Heart right ventricle (tissue), 16 donors: ENCODE measurements around the gene LZTS2. TPM values are rescaled to one million over a fixed set of nuclear protein-coding genes. Genes with fewer than 3 reads are reported as not detected.

Experiments
- ATAC-seq, 8 donors: fragments of 200-7000 bp; cut with Tn5 transposase; one replicate each; pipeline ENCODE4 v1.9.1; 2020; ENCODE audit warnings: mild to moderate bottlenecking in 8 of 8, moderate library complexity in 8 of 8, moderate number of reproducible peaks in 1 of 8
- DNase-seq, 2 donors: peaks; one replicate each; pipeline ENCODE4 v3.0.0-alpha.2; 2020
- H3K27ac ChIP-seq, 10 donors: fragments of 200-600 bp; sonication (generic) in 2 of 10; one replicate each; pipeline versions ENCODE4 v1.5.0 to v1.8.0; 2020 to 2022; ENCODE audit warnings: mild to moderate bottlenecking in 3 of 10
- H3K27me3 ChIP-seq, 7 donors: fragments of 200-600 bp; one replicate each; pipeline ENCODE4 v1.8.0; 2021 to 2022; ENCODE audit warnings: mild to moderate bottlenecking in 2 of 7
- H3K36me3 ChIP-seq, 9 donors: fragments of 200-600 bp; sonication (generic) in 1 of 9; one replicate each; pipeline versions ENCODE4 v1.5.0 to v1.8.0; 2020 to 2022; ENCODE audit warnings: mild to moderate bottlenecking in 2 of 9
- H3K4me1 ChIP-seq, 9 donors: fragments of 200-600 bp; sonication (generic) in 1 of 9; one replicate each; pipeline versions ENCODE4 v1.5.0 to v1.8.0; 2020 to 2022; ENCODE audit warnings: mild to moderate bottlenecking in 4 of 9
- H3K4me3 ChIP-seq, 10 donors: fragments of 200-600 bp; sonication (generic) in 2 of 10; one replicate each; pipeline versions ENCODE4 v1.5.0 to v1.8.0; 2020 to 2022; ENCODE audit warnings: mild to moderate bottlenecking in 7 of 10, moderate library complexity in 2 of 10
- H3K9me3 ChIP-seq, 11 donors: fragments of 200-600 bp in 10 of 11; sonication (generic) in 2 of 11; one replicate each; pipeline versions ENCODE4 v1.5.0 to v1.8.0; 2013 to 2022; ENCODE audit warnings: mild to moderate bottlenecking in 2 of 11, control low read depth in 1 of 11, moderate library complexity in 1 of 11
- WGBS, 2 donors: extraction: QIAGEN DNeasy Blood & Tissue Kit; methylation state at CpG; one replicate each; pipeline ENCODE4 v1.1.7; 2013; ENCODE audit warnings: inconsistent platforms in 1 of 2; 5-methylcytosine and 5-hydroxymethylcytosine counted together
- intact Hi-C, 10 donors: fragments of 100-400 bp; cut with DNase I; formaldehyde crosslinking; loops; one replicate each; pipeline versions ENCODE4 v1.11.1 to v1.14.2; 2022
- polyA plus RNA-seq, 2 donors: library from polyadenylated mRNA; stranded (reverse); fragments of 200-250 nt; gene quantifications; one replicate each; pipeline ENCODE4 v1.2.3, GENCODE V29; 2013
- total RNA-seq, 10 donors: library from RNA; stranded (reverse); fragmentation: NEBNext Ultra II Directional in 3 of 10; extraction: Animal tissue kit (Norgen Biotek cat#: 25700) in 3 of 10; gene quantifications; one replicate each; pipeline versions ENCODE4 v1.2.1 to v1.2.4, GENCODE V29; 2021 to 2023
- TF ChIP-seq, protein P1 (sequence below), 9 donors: fragments of 200-600 bp; sonication (generic) in 2 of 9; IDR thresholded peaks; one replicate each; pipeline versions ENCODE4 v1.5.0 to v1.8.0; 2021 to 2022; ENCODE audit warnings: antibody characterized with exemption in 9 of 9, mild to moderate bottlenecking in 5 of 9, moderate library complexity in 1 of 9
- donor health status: Arrhythmogenic right ventricular cardiomyopathy.
- donor health status: ischemic (EF 13 %, LVEDD 7.1; RV severe dilation, severe dysfunction).
- donor health status: healthy with polysubstance abuse.
- donor health status: DM: no; HTN: yes; CAD: no.
- donor health status: DM: no; HTN: no; CAD: no.
- donor health status: ischemic (EF 25% LVEDD 6.9; RV normal size, moderate dysfunction).
- donor health status: ischemic (EF 25% LVEDD 5.7; RV mildly dilated, moderate dysfunction).
- donor health status: healthy.
- donor health status: DM: yes; HTN: yes; CAD: no.
- donor health status: Ischemic cardiomyopathy.
- donor health status: ischemic (EF 35%, LVEDD 5.7; RV mildly dilated, moderate dysfunction).
- donor health status: nonischemic (EF 11% LVEDD 7.7; RV severe dilation, severe dysfunction).
- donor health status: DM: yes; HTN: yes; CAD: no.
- donor health status: PGD.
- donor health status: ischemic (EF 29% LVEDD 5.4; RV normal size, mild dysfunction).
- donor health status: nonischemic (EF 23%, LVEDD 6.1; RV moderate dilation, normal function).

Gene LZTS2
- total and polyA plus RNA-seq, 12 donors = 28.6 to 73.7 (median 41.7) TPM

GRCh38 chr10:101041252-101041761 lies 41.7 kb downstream of the LZTS2 start:
- peaks cover 0 to 13% (median 1%) of the 10 kb centered on the region in 7 donors for H3K27me3 ChIP-seq
- ATAC-seq = peak; percentile 67 to 84 (median 78)
- H3K9me3 ChIP-seq = no peaks in the 10 kb centered on the region
- H3K4me3 ChIP-seq = no peak overlapping the region
- TF ChIP-seq, protein P1, sequence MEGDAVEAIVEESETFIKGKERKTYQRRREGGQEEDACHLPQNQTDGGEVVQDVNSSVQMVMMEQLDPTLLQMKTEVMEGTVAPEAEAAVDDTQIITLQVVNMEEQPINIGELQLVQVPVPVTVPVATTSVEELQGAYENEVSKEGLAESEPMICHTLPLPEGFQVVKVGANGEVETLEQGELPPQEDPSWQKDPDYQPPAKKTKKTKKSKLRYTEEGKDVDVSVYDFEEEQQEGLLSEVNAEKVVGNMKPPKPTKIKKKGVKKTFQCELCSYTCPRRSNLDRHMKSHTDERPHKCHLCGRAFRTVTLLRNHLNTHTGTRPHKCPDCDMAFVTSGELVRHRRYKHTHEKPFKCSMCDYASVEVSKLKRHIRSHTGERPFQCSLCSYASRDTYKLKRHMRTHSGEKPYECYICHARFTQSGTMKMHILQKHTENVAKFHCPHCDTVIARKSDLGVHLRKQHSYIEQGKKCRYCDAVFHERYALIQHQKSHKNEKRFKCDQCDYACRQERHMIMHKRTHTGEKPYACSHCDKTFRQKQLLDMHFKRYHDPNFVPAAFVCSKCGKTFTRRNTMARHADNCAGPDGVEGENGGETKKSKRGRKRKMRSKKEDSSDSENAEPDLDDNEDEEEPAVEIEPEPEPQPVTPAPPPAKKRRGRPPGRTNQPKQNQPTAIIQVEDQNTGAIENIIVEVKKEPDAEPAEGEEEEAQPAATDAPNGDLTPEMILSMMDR (IDR thresholded peaks at IDR 0.05) = peak; percentile 68 to 89 (median 83)
- peak; percentile 65 to 88 for DNase-seq
- H3K36me3 ChIP-seq = peaks cover 0 to 40% (median 16%) of the 10 kb centered on the region in 9 donors
- intact Hi-C loops = loop anchor here in 5 of 10 donors (2.0 to 10.0 kb wide), 4 partner anchors 19 to 103 kb away; partner anchors contain the start of genes KAZALD1 (in 1 of the 5) and TLX1 (in 1 of the 5)
- 22 to 23% methylated on average over 6 of the region's 6 CpGs for WGBS, 2 donors
- H3K27ac ChIP-seq = peak overlapping the region in 2 of 10 donors; percentile 85 to 90
- H3K4me1 ChIP-seq = peaks cover 3 to 28% (median 16%) of the 10 kb centered on the region in 9 donors

DNA sequence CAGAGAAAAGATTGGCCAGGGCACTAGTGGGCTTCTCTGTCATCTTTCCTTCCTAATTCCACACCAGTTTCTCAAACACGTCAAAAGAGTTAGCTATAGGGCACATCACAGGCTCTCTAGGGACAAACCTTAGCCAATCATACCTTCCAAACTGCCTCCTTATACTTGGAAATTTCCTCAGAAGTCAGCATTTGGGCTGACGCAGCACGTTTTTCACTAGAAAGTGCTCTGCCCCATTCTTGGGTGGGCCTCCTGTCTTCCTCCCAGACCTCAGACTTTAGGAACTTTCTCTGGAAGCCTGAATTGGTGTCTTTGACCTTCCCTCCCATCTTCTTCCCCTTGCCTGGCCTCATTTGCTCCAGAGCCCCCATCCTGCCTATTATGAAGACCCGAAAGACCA lies 42.5 kb downstream of the LZTS2 start:
- Histone ChIP-seq H3K4me3 (peak overlapping the region in 9 of 10 donors; percentile 21 to 59 (median 54)), H3K4me1 (peaks cover 3 to 28% (median 16%) of the 10 kb centered on the region in 9 donors), H3K9me3 (no peaks in the 10 kb centered on the region), H3K27ac (peak overlapping the region; percentile 47 to 91 (median 84)), H3K27me3 (peaks cover 0 to 21% (median 9%) of the 10 kb centered on the region in 7 donors), H3K36me3 (peaks cover 0 to 32% (median 8%) of the 10 kb centered on the region in 9 donors)
- DNase-seq (no peak), ATAC-seq (no peak)
- 68% methylated on average over 4 of the region's 4 CpGs for WGBS, 2 donors
- intact Hi-C loops = loop anchor here in 5 of 10 donors (1.0 to 10.0 kb wide), 5 partner anchors 19 to 103 kb away; partner anchors contain the start of genes KAZALD1 (in 2 of the 5) and TLX1 (in 1 of the 5)
- TF ChIP-seq, protein P1 (IDR thresholded peaks at IDR 0.05) = no peak

- no peaks in the 10 kb centered on the region for H3K9me3 ChIP-seq
- peak overlapping the region; percentile 47 to 91 (median 84) for H3K27ac ChIP-seq
- peaks cover 0 to 25% (median 3%) of the 10 kb centered on the region in 9 donors for H3K36me3 ChIP-seq
- H3K4me3 ChIP-seq = peak overlapping the region; percentile 21 to 59 (median 53)
- peaks cover 0 to 28% (median 16%) of the 10 kb centered on the region in 7 donors for H3K27me3 ChIP-seq
- TF ChIP-seq, protein P1 (IDR thresholded peaks at IDR 0.05) = no peak
- H3K4me1 ChIP-seq = peaks cover 3 to 28% (median 16%) of the 10 kb centered on the region in 9 donors
- ATAC-seq (peak; percentile 92 to 97 (median 95)), DNase-seq (peak; percentile 95 to 97)
- intact Hi-C loops = loop anchor here in 5 of 10 donors (1.0 to 10.0 kb wide), 5 partner anchors 18 to 102 kb away; partner anchors contain the start of genes KAZALD1 (in 2 of the 5) and TLX1 (in 1 of the 5)
- WGBS, 2 donors = 4 to 6% methylated on average over 40 of the region's 40 CpGs
Measured at GRCh38 chr10:101042667-101043362, 43.2 kb downstream of the LZTS2 start.

GRCh38 chr10:101043363-101043707 lies 43.7 kb downstream of the LZTS2 start:
- TF ChIP-seq, protein P1 (IDR thresholded peaks at IDR 0.05) = no peak
- DNase-seq (no peak), ATAC-seq (no peak)
- H3K4me1 ChIP-seq = peaks cover 3 to 30% (median 16%) of the 10 kb centered on the region in 9 donors
- H3K27me3 ChIP-seq = peaks cover 5 to 33% (median 21%) of the 10 kb centered on the region in 7 donors
- peaks cover 0 to 19% (median 0%) of the 10 kb centered on the region in 9 donors for H3K36me3 ChIP-seq
- H3K4me3 ChIP-seq = peak overlapping the region; percentile 21 to 59 (median 53)
- intact Hi-C loops = loop anchor here in 5 of 10 donors (2.0 to 10.0 kb wide), 4 partner anchors 17 to 101 kb away; partner anchors contain the start of genes KAZALD1 (in 2 of the 5) and TLX1 (in 1 of the 5)
- no peaks in the 10 kb centered on the region for H3K9me3 ChIP-seq
- 18 to 27% methylated on average over 2 of the region's 2 CpGs for WGBS, 2 donors
- H3K27ac ChIP-seq = peak overlapping the region; percentile 47 to 91 (median 84)
